Testis (tissue), 3 donors: Measurements from ENCODE around the gene TCF12. TPM values are rescaled to one million over a fixed set of nuclear protein-coding genes. Genes with fewer than 3 reads are reported as not detected.

ENCODE experiments used
- DNase-seq: peaks from one replicate; pipeline ENCODE4 v3.0.0-alpha.2; 2019
- H3K27ac ChIP-seq, 2 donors: fragments of 200-600 bp; sonication (generic); one replicate each; pipeline ENCODE4 v1.5.1; 2019
- H3K27me3 ChIP-seq: fragments of 200-600 bp; sonication (generic); one replicate; pipeline ENCODE4 v1.5.1; 2019
- H3K36me3 ChIP-seq: fragments of 200-600 bp; sonication (generic); one replicate; pipeline ENCODE4 v1.5.1; 2017; ENCODE audit warnings: low read depth; ENCODE audit errors: missing control alignments
- H3K4me1 ChIP-seq: fragments of 200-600 bp; sonication (generic); one replicate; pipeline ENCODE4 v1.5.1; 2019
- H3K4me3 ChIP-seq, 2 donors: fragments of 200-600 bp; sonication (generic); one replicate each; pipeline ENCODE4 v1.5.1; 2017 to 2019
- H3K9me3 ChIP-seq: fragments of 200-600 bp; sonication (generic); one replicate; pipeline ENCODE4 v1.5.1; 2017
- POLR2A ChIP-seq: fragments of 450-650 bp; IDR thresholded peaks from one replicate; pipeline ENCODE4 v1.6.1; 2017; ENCODE audit warnings: antibody characterized with exemption, mild to moderate bottlenecking, moderate library complexity
- WGBS, 2 donors: methylation state at CpG; one replicate each; pipeline ENCODE4 v1.1.5; 2018; 5-methylcytosine and 5-hydroxymethylcytosine counted together
- intact Hi-C: fragments of 100-400 bp; cut with DNase I; formaldehyde crosslinking; loops from one replicate; pipeline ENCODE4 v1.15.1; 2023; ENCODE audit warnings: low total_unique reads
- polyA plus RNA-seq: library from polyadenylated mRNA; stranded (reverse); fragments of 350-450 nt; fragmentation: Illumina TruSeq; extraction: RNeasy Lipid Tissue Mini Kit (QIAGEN cat#74804); gene quantifications from one replicate; pipeline ENCODE4 v1.2.3, GENCODE V29; 2014; ENCODE audit warnings: low read depth, low replicate concordance; ENCODE audit not compliant: insufficient read depth
- total RNA-seq, 2 donors: library from RNA; depleted of rRNA; stranded (reverse); fragments of >200 nt; gene quantifications; one replicate each; pipeline ENCODE4 v1.2.3, GENCODE V29; 2016
- TF ChIP-seq, protein P1 (sequence below), 3 experiments: fragments of 450-650 bp in 2 of 3; fragments of 200-600 bp in 1 of 3; sonication (generic) in 1 of 3; IDR thresholded peaks; one replicate each; pipeline ENCODE4 v1.5.1; 2016 to 2019; ENCODE audit warnings: antibody characterized with exemption in 3 of 3, mild to moderate bottlenecking in 2 of 3, moderate library complexity in 1 of 3

TCF12 gene
- total and polyA plus RNA-seq, 3 donors from 2014 or later = 51.8 to 152 (median 146) TPM

DNA sequence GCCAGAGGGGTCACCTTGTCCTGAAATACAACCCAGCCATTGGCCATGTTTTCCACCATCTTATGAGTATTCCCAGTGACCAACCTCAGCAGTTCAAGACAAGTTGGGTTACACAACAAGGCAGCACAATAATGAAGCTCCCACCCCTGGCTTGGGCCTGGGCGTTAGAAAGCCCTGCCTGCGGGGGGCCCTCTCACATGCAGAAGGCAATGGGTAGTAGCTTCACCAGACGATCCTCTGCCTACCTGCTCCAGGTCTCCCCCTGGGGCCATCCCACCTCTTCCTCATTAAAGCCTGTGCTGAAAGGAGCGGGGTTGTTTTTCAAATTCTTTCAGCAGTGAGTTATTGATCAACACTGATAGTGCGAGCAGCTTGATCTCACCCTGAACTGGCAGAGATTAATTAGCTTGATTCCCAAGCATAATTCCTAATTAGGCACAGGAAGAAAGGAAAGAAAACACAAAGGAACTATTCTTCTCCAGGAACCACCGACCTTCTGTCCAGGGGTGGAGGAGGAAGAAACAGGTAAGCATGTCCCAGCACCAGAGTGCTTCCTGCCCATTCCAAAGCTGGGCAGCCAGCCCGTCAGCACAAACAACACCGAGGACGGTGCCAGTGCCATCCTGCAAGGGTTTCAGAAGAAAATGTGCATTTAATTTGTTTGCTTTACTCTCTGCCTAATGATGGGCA, 378.2 kb downstream of the TCF12 start:
- DNase-seq = no peak
- WGBS, 2 donors = 73 to 87% methylated on average over 9 of the region's 9 CpGs
- Histone ChIP-seq H3K4me3 (no peak overlapping the region), H3K27ac (no peak overlapping the region), H3K36me3 (no peaks in the 10 kb centered on the region), H3K4me1 (no peaks in the 10 kb centered on the region), H3K9me3 (no peaks in the 10 kb centered on the region), H3K27me3 (no peaks in the 10 kb centered on the region)
- TF ChIP-seq, protein P1, sequence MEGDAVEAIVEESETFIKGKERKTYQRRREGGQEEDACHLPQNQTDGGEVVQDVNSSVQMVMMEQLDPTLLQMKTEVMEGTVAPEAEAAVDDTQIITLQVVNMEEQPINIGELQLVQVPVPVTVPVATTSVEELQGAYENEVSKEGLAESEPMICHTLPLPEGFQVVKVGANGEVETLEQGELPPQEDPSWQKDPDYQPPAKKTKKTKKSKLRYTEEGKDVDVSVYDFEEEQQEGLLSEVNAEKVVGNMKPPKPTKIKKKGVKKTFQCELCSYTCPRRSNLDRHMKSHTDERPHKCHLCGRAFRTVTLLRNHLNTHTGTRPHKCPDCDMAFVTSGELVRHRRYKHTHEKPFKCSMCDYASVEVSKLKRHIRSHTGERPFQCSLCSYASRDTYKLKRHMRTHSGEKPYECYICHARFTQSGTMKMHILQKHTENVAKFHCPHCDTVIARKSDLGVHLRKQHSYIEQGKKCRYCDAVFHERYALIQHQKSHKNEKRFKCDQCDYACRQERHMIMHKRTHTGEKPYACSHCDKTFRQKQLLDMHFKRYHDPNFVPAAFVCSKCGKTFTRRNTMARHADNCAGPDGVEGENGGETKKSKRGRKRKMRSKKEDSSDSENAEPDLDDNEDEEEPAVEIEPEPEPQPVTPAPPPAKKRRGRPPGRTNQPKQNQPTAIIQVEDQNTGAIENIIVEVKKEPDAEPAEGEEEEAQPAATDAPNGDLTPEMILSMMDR (IDR thresholded peaks at IDR 0.05) = no peak
- no peak for TF ChIP-seq POLR2A
- intact Hi-C loops = no loop called here

DNA sequence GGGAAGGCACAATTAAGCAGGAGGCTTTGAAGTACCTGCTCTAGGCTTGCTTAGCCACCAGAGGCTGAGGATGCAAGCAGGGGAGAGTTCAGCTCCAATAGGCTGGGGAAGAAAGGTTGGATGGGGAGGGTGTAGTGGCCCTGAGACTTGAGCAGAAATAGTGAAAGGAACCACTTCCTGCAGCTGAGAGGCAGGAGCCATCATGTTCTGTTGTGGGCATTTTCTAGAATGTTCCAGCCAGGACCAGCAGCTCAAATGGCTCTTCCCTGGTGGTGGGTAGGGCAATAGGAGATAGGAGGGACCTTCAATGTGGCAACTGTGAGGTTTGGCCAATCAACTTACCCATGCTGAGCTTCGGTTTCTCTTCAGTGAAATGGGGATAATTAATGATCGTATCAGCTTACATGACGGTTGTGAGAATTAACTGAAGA, 378.7 kb downstream of the TCF12 start:
- H3K4me1 ChIP-seq = no peaks in the 10 kb centered on the region
- no peaks in the 10 kb centered on the region for H3K27me3 ChIP-seq
- H3K9me3 ChIP-seq = no peaks in the 10 kb centered on the region
- H3K27ac ChIP-seq = no peak overlapping the region
- TF ChIP-seq, protein P1 (IDR thresholded peaks at IDR 0.05) = no peak
- TF ChIP-seq POLR2A = no peak
- 87 to 88% methylated on average over 3 of the region's 3 CpGs for WGBS, 2 donors
- H3K36me3 ChIP-seq = no peaks in the 10 kb centered on the region
- DNase-seq = no peak
- H3K4me3 ChIP-seq = no peak overlapping the region
- intact Hi-C loops = no loop called here

DNA sequence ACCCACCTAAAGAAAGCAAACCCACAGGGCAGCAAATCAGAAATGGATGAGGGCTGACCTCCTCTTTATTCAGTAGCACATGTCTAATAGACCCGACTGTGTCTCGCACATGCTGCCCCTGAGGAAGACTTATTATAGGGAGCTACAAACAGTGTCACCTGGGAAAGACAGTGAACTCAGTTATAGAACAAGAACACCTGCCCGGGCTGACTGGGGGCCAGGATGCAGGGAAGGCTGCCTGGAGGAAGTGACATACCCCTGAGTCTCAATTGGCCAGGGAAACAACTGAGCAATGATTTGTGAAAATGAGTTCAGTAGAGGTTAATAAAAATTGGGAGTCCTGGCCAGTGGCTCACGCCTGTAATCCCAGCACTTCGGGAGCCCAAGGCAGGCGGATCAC, 379.2 kb downstream of the TCF12 start:
- no peak overlapping the region for H3K27ac ChIP-seq
- 80 to 90% methylated on average over 6 of the region's 6 CpGs for WGBS, 2 donors
- H3K36me3 ChIP-seq = no peaks in the 10 kb centered on the region
- no peaks in the 10 kb centered on the region for H3K4me1 ChIP-seq
- H3K9me3 ChIP-seq = no peaks in the 10 kb centered on the region
- TF ChIP-seq, protein P1 (IDR thresholded peaks at IDR 0.05) = no peak
- no peak for TF ChIP-seq POLR2A
- intact Hi-C loops = no loop called here
- H3K4me3 ChIP-seq = no peak overlapping the region
- no peak for DNase-seq
- H3K27me3 ChIP-seq = no peaks in the 10 kb centered on the region

DNA sequence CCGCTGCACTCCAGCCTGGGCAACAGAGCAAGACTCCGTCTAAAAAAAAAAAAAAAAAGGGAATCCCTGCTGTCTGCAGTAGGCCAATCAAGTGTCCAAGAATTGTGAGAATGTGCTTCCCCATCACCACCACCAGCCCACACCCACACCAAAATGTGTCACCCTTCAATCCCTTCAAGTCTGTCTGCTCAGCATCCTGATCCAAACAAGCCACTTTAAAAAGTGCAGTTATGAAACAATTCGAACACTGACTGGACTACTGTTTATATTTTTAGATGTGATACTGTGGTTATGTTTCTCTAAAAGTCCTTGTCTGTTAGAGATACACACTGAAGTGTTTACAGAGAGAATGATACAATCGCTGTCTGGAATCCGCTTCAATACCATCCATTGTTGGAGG, 379.8 kb downstream of the TCF12 start:
- WGBS, 2 donors = 68 to 80% methylated on average over 5 of the region's 5 CpGs
- no peaks in the 10 kb centered on the region for H3K27me3 ChIP-seq
- H3K4me1 ChIP-seq = no peaks in the 10 kb centered on the region
- TF ChIP-seq, protein P1 (IDR thresholded peaks at IDR 0.05) = no peak
- no peak for TF ChIP-seq POLR2A
- H3K36me3 ChIP-seq = no peaks in the 10 kb centered on the region
- intact Hi-C loops = no loop called here
- no peak overlapping the region for H3K4me3 ChIP-seq
- no peak overlapping the region for H3K27ac ChIP-seq
- DNase-seq = no peak
- H3K9me3 ChIP-seq = no peaks in the 10 kb centered on the region
